Endodermal cell (in vitro differentiated cells): ENCODE measurements around the gene FREM2. TPM values are rescaled to one million over a fixed set of nuclear protein-coding genes. Genes with fewer than 3 reads are reported as not detected.

ENCODE experiments used
- DNase-seq: peaks from one replicate; pipeline ENCODE4 v3.0.0-alpha.2; 2017
- H3K27ac ChIP-seq: 2 replicates; pipeline ENCODE4 v1.5.1; 2013; ENCODE audit warnings: mild to moderate bottlenecking, low read depth, low read length, moderate library complexity
- H3K27me3 ChIP-seq: 2 replicates; pipeline ENCODE4 v1.6.1; 2013; ENCODE audit warnings: mild to moderate bottlenecking, low read length, moderate library complexity; ENCODE audit not compliant: insufficient read depth, control insufficient read depth, poor library complexity, severe bottlenecking
- H3K36me3 ChIP-seq: 2 replicates; pipeline ENCODE4 v1.7.0; 2013; ENCODE audit warnings: mild to moderate bottlenecking, low read length, moderate library complexity; ENCODE audit not compliant: control insufficient read depth, insufficient read depth
- H3K4me1 ChIP-seq: one replicate; pipeline ENCODE4 v1.7.0; 2013; ENCODE audit warnings: low read length; ENCODE audit not compliant: control insufficient read depth, insufficient read depth
- H3K4me3 ChIP-seq: 2 replicates; pipeline ENCODE4 v1.5.1; 2013; ENCODE audit warnings: mild to moderate bottlenecking, low read length, moderate library complexity
- H3K9ac ChIP-seq: 2 replicates; pipeline ENCODE4 v1.6.1; 2013; ENCODE audit warnings: mild to moderate bottlenecking, low read length, moderate library complexity; ENCODE audit not compliant: poor library complexity, severe bottlenecking; ENCODE audit errors: extremely low read depth
- H3K9me3 ChIP-seq: 2 replicates; pipeline ENCODE4 v1.6.1; 2013; ENCODE audit warnings: mild to moderate bottlenecking, low read length, moderate library complexity; ENCODE audit not compliant: control insufficient read depth
- H3K27ac Mint-ChIP-seq: 2 replicates; pipeline ENCODE4 v1.8.0; 2020; ENCODE audit warnings: mixed read lengths
- H3K27me3 Mint-ChIP-seq: 2 replicates; pipeline ENCODE4 v1.8.0; 2021; ENCODE audit warnings: mild to moderate bottlenecking, mixed read lengths; ENCODE audit not compliant: insufficient read depth
- H3K36me3 Mint-ChIP-seq: 2 replicates; pipeline ENCODE4 v1.8.0; 2020; ENCODE audit warnings: low read depth, mixed read lengths
- H3K4me1 Mint-ChIP-seq: 2 replicates; pipeline ENCODE4 v1.8.0; 2020; ENCODE audit warnings: mixed read lengths
- H3K4me3 Mint-ChIP-seq: 2 replicates; pipeline ENCODE4 v1.8.0; 2020; ENCODE audit warnings: mild to moderate bottlenecking, moderate library complexity, mixed read lengths
- H3K9me3 Mint-ChIP-seq: 2 replicates; pipeline ENCODE4 v1.8.0; 2020; ENCODE audit warnings: mild to moderate bottlenecking, mixed read lengths
- WGBS, 2 experiments: methylation state at CpG; one replicate each; pipeline versions ENCODE4 v1.1.5 to v1.1.7; 2013; ENCODE audit warnings: missing lambda C conversion rate in 2 of 2, mixed read lengths in 1 of 2; ENCODE audit not compliant: insufficient coverage in 1 of 2, insufficient read length in 1 of 2; 5-methylcytosine and 5-hydroxymethylcytosine counted together
- total RNA-seq, 2 donors: library from RNA; stranded (reverse); fragmentation: NEBNext Ultra II Directional in 1 of 2; extraction: Animal tissue kit (Norgen Biotek cat#: 25700) in 1 of 2; gene quantifications; 2 replicates in 1 of 2; 3 replicates in 1 of 2; pipeline ENCODE4 v1.2.1, GENCODE V29; 2021
- TF ChIP-seq, protein P1 (sequence below): fragments of 200-600 bp; sonication (generic); conservative IDR thresholded peaks from 2 replicates; pipeline ENCODE4 v1.5.0; 2021; ENCODE audit warnings: antibody characterized with exemption, mild to moderate bottlenecking

FREM2 gene
- total RNA-seq, 2 donors from 2014 or later = 20.4 to 28.4 TPM

DNA sequence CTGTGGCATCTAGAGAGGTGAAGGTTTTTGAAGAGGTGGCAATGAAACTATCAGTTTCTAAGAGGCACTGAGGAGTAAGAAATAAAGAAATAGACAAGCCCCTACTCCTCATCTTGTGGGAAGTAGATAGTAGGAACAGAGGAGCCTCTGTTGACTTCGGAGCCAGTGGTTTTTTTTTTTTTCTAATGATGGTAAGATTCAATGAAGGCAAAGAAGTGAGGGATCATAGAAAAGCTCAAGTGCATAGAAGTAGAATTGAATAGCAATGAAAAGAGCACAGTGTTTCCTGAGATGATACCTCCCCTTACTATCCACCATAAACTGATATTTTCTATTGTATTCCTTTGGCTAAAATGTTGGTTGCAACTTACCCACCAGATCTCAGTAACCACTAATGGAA, 46.3 kb downstream of the FREM2 start:
- Histone ChIP-seq H3K9ac (no peak overlapping the region), H3K36me3 (no peaks in the 10 kb centered on the region), H3K9me3 (no peaks in the 10 kb centered on the region), H3K27ac (no peak overlapping the region), H3K4me1 (peaks cover 14% of the 10 kb centered on the region), H3K27me3 (no peaks in the 10 kb centered on the region), H3K4me3 (no peak overlapping the region)
- no peak for DNase-seq
- peaks cover 33% of the 10 kb centered on the region for H3K4me1 Mint-ChIP-seq
- 86 to 87% methylated on average over 1 of the region's 1 CpG for WGBS, 2 experiments
- TF ChIP-seq, protein P1, sequence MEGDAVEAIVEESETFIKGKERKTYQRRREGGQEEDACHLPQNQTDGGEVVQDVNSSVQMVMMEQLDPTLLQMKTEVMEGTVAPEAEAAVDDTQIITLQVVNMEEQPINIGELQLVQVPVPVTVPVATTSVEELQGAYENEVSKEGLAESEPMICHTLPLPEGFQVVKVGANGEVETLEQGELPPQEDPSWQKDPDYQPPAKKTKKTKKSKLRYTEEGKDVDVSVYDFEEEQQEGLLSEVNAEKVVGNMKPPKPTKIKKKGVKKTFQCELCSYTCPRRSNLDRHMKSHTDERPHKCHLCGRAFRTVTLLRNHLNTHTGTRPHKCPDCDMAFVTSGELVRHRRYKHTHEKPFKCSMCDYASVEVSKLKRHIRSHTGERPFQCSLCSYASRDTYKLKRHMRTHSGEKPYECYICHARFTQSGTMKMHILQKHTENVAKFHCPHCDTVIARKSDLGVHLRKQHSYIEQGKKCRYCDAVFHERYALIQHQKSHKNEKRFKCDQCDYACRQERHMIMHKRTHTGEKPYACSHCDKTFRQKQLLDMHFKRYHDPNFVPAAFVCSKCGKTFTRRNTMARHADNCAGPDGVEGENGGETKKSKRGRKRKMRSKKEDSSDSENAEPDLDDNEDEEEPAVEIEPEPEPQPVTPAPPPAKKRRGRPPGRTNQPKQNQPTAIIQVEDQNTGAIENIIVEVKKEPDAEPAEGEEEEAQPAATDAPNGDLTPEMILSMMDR = no peak
- no peaks in the 10 kb centered on the region for H3K9me3 Mint-ChIP-seq
- H3K36me3 Mint-ChIP-seq = no peaks in the 10 kb centered on the region
- no peak overlapping the region for H3K4me3 Mint-ChIP-seq
- H3K27me3 Mint-ChIP-seq = no peaks in the 10 kb centered on the region
- no peak overlapping the region for H3K27ac Mint-ChIP-seq

DNA sequence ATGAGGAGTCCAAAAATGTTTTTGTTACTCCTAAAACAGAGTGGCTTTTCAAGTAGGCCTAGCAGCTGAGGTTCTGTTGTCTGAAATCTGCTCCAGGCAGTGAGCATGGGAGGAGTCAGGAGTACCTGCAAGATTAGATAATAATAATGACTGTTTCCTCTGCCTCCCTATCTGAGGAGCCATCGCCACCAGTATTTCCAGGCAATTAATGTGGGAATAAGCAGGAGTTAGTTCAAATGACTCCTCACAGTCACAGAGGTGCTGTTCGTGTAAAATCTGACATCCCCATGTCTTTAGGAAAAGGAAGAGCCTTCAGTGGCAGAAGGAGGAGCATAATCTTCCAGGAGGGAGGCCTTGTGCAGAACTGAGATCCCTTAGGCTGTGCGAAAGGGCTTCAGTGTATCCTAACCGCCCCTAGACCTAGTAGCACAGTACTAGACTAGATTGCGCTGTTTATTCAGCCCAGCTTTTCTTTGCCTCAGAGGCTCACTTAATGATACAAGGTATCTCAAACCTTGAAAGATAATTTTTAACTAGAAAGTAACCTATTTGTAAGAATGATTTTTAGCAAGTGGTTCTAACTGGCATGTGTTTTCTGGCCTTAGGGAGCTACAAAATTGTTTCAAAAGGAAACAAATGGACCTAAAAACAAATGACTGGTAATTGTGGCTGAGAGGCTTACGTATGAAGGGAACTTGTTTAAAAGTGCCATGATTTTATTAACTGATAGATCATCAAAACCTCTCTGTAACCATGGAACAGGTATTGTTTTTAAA, 49.0 kb downstream of the FREM2 start:
- peak overlapping the region; percentile 19 for H3K27ac ChIP-seq
- no peak overlapping the region for H3K4me3 ChIP-seq
- H3K27me3 ChIP-seq = no peaks in the 10 kb centered on the region
- Mint-ChIP-seq H3K9me3 (no peaks in the 10 kb centered on the region), H3K27me3 (no peaks in the 10 kb centered on the region), H3K4me1 (peaks cover 38% of the 10 kb centered on the region), H3K4me3 (no peak overlapping the region), H3K36me3 (no peaks in the 10 kb centered on the region), H3K27ac (peak overlapping the region; percentile 15)
- H3K9ac ChIP-seq = no peak overlapping the region
- H3K9me3 ChIP-seq = no peaks in the 10 kb centered on the region
- 79 to 93% methylated on average over 4 to 6 of the region's 6 CpGs for WGBS, 2 experiments
- no peaks in the 10 kb centered on the region for H3K36me3 ChIP-seq
- DNase-seq = peak; percentile 57
- H3K4me1 ChIP-seq = peaks cover 19% of the 10 kb centered on the region
- TF ChIP-seq, protein P1 = no peak

DNA sequence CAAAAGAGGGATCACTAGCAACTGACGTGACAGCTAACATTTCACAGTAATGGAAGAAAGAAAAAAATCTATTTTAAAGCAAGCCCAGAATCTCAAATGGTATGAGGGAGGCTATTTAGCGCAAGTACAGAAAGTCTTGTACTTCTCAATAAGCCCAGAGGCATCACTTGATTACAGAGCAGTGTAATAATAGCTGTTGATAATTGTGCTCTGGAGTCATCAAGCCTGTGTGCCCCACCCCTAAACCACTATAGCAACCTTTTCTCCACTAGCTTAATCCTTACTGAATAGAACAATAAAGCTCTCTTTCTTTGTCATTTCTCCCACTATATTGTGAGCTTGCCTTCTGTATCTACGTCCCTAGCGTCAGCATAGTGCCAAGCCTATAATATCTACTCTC, 56.6 kb downstream of the FREM2 start:
- H3K27ac ChIP-seq = no peak overlapping the region
- H3K36me3 ChIP-seq = no peaks in the 10 kb centered on the region
- H3K4me1 ChIP-seq = peaks cover 19% of the 10 kb centered on the region
- Mint-ChIP-seq H3K36me3 (no peaks in the 10 kb centered on the region), H3K9me3 (no peaks in the 10 kb centered on the region), H3K27me3 (no peaks in the 10 kb centered on the region), H3K4me3 (no peak overlapping the region), H3K27ac (no peak overlapping the region), H3K4me1 (peaks cover 33% of the 10 kb centered on the region)
- H3K9ac ChIP-seq = no peak overlapping the region
- no peak overlapping the region for H3K4me3 ChIP-seq
- no peak for DNase-seq
- WGBS, 2 experiments = 96 to 100% methylated on average over 2 to 3 of the region's 4 CpGs
- no peaks in the 10 kb centered on the region for H3K27me3 ChIP-seq
- no peaks in the 10 kb centered on the region for H3K9me3 ChIP-seq
- TF ChIP-seq, protein P1 = no peak
